ENCODE data around the gene TRIO.

Gene TRIO

DNA sequence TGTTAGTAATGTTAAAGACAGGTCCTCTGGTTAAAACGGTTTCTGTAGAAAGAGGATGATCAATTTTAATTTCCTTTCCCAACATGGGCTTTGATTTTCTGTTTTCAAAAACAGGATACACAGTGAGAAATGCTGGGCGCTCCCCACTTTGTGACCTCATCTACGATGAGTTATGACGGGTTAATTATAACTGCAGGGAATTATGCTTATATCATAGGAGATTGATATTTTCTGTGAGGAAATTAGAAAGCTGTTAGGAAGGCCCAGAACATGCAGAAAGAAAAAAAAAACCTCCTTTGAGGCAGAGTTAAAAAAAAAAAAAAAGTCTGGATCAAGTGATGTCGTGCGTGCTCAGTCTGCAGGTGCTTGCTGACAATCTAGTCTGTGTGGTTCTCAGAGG, 261.6 kb downstream of the TRIO start:
- Histone ChIP-seq H3K36me3 (ENCODE audit: insufficient read depth, low read length) (peaks cover 74% of the 10 kb centered on the region), H3K9ac (ENCODE audit: low read depth, low read length) (no peak overlapping the region), H3K27ac (ENCODE audit: low read depth, low read length) (no peak overlapping the region), H3K4me3 (ENCODE audit: low read length) (no peak overlapping the region), H3K4me1 (ENCODE audit: insufficient read depth, low read length) (peaks cover 8% of the 10 kb centered on the region; the same call in 1 of the 2 replicates), H3K27me3 (ENCODE audit: insufficient read depth, low read length) (no peaks in the 10 kb centered on the region), H3K9me3 (ENCODE audit: insufficient read depth, low read depth, low read length) (no peaks in the 10 kb centered on the region)
- 96% methylated on average over 6 of the region's 6 CpGs for WGBS

- Histone ChIP-seq H3K9ac (ENCODE audit: low read depth, low read length) (no peak overlapping the region), H3K27ac (ENCODE audit: low read depth, low read length) (no peak overlapping the region), H3K27me3 (ENCODE audit: insufficient read depth, low read length) (no peaks in the 10 kb centered on the region), H3K36me3 (ENCODE audit: insufficient read depth, low read length) (peaks cover 73% of the 10 kb centered on the region), H3K4me1 (ENCODE audit: insufficient read depth, low read length) (peaks cover 4% of the 10 kb centered on the region; the same call in 1 of the 2 replicates), H3K4me3 (ENCODE audit: low read length) (no peak overlapping the region), H3K9me3 (ENCODE audit: insufficient read depth, low read depth, low read length) (no peaks in the 10 kb centered on the region)
- WGBS = 92% methylated on average over 10 of the region's 10 CpGs
Observed at GRCh38 chr5:14405267-14405666, 262.1 kb downstream of the TRIO start.

- Histone ChIP-seq H3K36me3 (ENCODE audit: insufficient read depth, low read length) (peaks cover 73% of the 10 kb centered on the region), H3K9ac (ENCODE audit: low read depth, low read length) (no peak overlapping the region), H3K27ac (ENCODE audit: low read depth, low read length) (no peak overlapping the region), H3K27me3 (ENCODE audit: insufficient read depth, low read length) (no peaks in the 10 kb centered on the region), H3K4me3 (ENCODE audit: low read length) (no peak overlapping the region), H3K9me3 (ENCODE audit: insufficient read depth, low read depth, low read length) (no peaks in the 10 kb centered on the region), H3K4me1 (ENCODE audit: insufficient read depth, low read length) (no peaks in the 10 kb centered on the region)
- 97% methylated on average over 20 of the region's 22 CpGs for WGBS
Observed at GRCh38 chr5:14405706-14406553, 262.8 kb downstream of the TRIO start.

- Histone ChIP-seq H3K27ac (ENCODE audit: low read depth, low read length) (no peak overlapping the region), H3K4me3 (ENCODE audit: low read length) (no peak overlapping the region), H3K4me1 (ENCODE audit: insufficient read depth, low read length) (no peaks in the 10 kb centered on the region), H3K9me3 (ENCODE audit: insufficient read depth, low read depth, low read length) (no peaks in the 10 kb centered on the region), H3K36me3 (ENCODE audit: insufficient read depth, low read length) (peaks cover 73% of the 10 kb centered on the region), H3K27me3 (ENCODE audit: insufficient read depth, low read length) (no peaks in the 10 kb centered on the region), H3K9ac (ENCODE audit: low read depth, low read length) (no peak overlapping the region)
- WGBS = 97% methylated on average over 12 of the region's 12 CpGs
Observed at GRCh38 chr5:14406554-14406849, 263.4 kb downstream of the TRIO start.

DNA sequence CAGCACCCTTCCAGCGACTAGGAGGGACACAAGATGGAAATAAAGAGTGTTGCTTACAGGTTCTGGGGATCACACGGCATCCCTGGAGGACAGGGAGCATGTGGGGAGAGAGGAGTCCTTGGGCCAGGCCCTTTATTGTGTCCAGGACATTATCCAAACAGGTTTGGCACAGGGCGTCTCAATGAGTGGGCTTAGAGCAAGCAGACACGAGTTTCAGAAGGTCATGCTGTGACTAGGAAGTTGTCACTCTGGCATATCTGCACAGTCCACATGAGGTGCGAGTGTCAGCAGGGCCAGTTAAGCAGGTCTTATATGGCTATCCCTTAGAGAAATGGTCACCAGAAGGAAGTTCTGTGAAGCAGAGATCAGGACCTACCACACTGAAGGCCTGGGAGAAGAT, 263.9 kb downstream of the TRIO start:
- H3K27ac ChIP-seq (ENCODE audit: low read depth, low read length) = no peak overlapping the region
- no peak overlapping the region for H3K9ac ChIP-seq (ENCODE audit: low read depth, low read length)
- H3K9me3 ChIP-seq (ENCODE audit: insufficient read depth, low read depth, low read length) = no peaks in the 10 kb centered on the region
- 97% methylated on average over 5 of the region's 5 CpGs for WGBS
- H3K4me1 ChIP-seq (ENCODE audit: insufficient read depth, low read length) = no peaks in the 10 kb centered on the region
- no peak overlapping the region for H3K4me3 ChIP-seq (ENCODE audit: low read length)
- no peaks in the 10 kb centered on the region for H3K27me3 ChIP-seq (ENCODE audit: insufficient read depth, low read length)
- peaks cover 72% of the 10 kb centered on the region for H3K36me3 ChIP-seq (ENCODE audit: insufficient read depth, low read length)

GRCh38 chr5:14407746-14408175, 264.6 kb downstream of the TRIO start:
- no peak overlapping the region for H3K9ac ChIP-seq (ENCODE audit: low read depth, low read length)
- no peak overlapping the region for H3K27ac ChIP-seq (ENCODE audit: low read depth, low read length)
- whole genome bisulfite sequencing = 93% methylated on average over 5 of the region's 5 CpGs
- no peaks in the 10 kb centered on the region for H3K9me3 ChIP-seq (ENCODE audit: insufficient read depth, low read depth, low read length)
- H3K4me3 ChIP-seq (ENCODE audit: low read length) = no peak overlapping the region
- H3K36me3 ChIP-seq (ENCODE audit: insufficient read depth, low read length) = peaks cover 73% of the 10 kb centered on the region
- H3K4me1 ChIP-seq (ENCODE audit: insufficient read depth, low read length) = no peaks in the 10 kb centered on the region
- H3K27me3 ChIP-seq (ENCODE audit: insufficient read depth, low read length) = no peaks in the 10 kb centered on the region

- H3K27me3 ChIP-seq (ENCODE audit: insufficient read depth, low read length) = no peaks in the 10 kb centered on the region
- no peaks in the 10 kb centered on the region for H3K9me3 ChIP-seq (ENCODE audit: insufficient read depth, low read depth, low read length)
- no peak overlapping the region for H3K9ac ChIP-seq (ENCODE audit: low read depth, low read length)
- no peak overlapping the region for H3K27ac ChIP-seq (ENCODE audit: low read depth, low read length)
- no peak overlapping the region for H3K4me3 ChIP-seq (ENCODE audit: low read length)
- 95% methylated on average over 13 of the region's 14 CpGs for WGBS
- H3K4me1 ChIP-seq (ENCODE audit: insufficient read depth, low read length) = peaks cover 8% of the 10 kb centered on the region
- peaks cover 80% of the 10 kb centered on the region for H3K36me3 ChIP-seq (ENCODE audit: insufficient read depth, low read length)
Observed at GRCh38 chr5:14408969-14409586, 265.9 kb downstream of the TRIO start.

- Histone ChIP-seq H3K36me3 (ENCODE audit: insufficient read depth, low read length) (peaks cover 89% of the 10 kb centered on the region), H3K27ac (ENCODE audit: low read depth, low read length) (no peak overlapping the region), H3K4me1 (ENCODE audit: insufficient read depth, low read length) (peaks cover 11% of the 10 kb centered on the region), H3K4me3 (ENCODE audit: low read length) (no peak overlapping the region), H3K9me3 (ENCODE audit: insufficient read depth, low read depth, low read length) (no peaks in the 10 kb centered on the region), H3K27me3 (ENCODE audit: insufficient read depth, low read length) (no peaks in the 10 kb centered on the region), H3K9ac (ENCODE audit: low read depth, low read length) (no peak overlapping the region)
- WGBS = 94% methylated on average over 12 of the region's 12 CpGs
Observed at GRCh38 chr5:14410068-14410393, 266.9 kb downstream of the TRIO start.

DNA sequence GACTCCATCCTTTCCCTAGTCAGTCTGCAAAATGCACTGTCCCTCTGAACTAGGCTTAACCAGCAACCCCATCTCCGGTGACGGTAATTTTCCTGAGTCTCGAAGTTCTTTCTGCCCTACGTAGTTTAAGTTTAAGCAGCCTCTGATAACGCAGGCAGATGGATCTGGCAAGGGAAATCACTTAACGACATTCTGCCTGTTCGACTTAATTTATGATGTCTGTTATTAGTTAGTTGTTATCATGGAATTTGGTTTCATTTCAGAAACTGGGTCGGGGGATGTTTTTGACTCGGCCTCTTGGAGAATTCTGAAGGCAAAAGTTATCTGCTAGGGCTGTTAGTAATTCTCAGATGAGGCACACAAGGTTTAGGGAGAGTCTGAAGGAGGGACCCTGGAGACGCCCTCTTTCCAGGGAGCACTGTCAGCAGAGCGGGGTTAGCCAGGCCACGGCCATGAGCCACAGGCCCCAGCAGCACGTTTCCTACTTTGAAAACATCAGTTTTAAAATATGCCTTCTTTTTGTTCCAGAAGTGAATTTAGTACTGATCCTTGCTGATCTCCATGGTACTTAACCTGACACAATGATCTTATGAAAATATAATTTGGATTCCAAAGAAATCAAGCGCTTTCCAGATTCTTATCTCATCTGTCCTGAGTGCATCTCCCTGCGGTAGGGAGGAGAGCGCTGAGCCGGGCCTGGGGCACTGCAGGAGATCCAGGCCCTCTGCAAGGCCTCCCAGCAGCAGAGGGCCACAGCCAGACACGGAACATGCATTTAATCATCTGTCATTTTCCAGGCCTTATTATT, 267.5 kb downstream of the TRIO start:
- Histone ChIP-seq H3K36me3 (ENCODE audit: insufficient read depth, low read length) (peaks cover 89% of the 10 kb centered on the region), H3K4me3 (ENCODE audit: low read length) (no peak overlapping the region), H3K27me3 (ENCODE audit: insufficient read depth, low read length) (no peaks in the 10 kb centered on the region), H3K4me1 (ENCODE audit: insufficient read depth, low read length) (peaks cover 11% of the 10 kb centered on the region), H3K27ac (ENCODE audit: low read depth, low read length) (no peak overlapping the region), H3K9ac (ENCODE audit: low read depth, low read length) (no peak overlapping the region), H3K9me3 (ENCODE audit: insufficient read depth, low read depth, low read length) (no peaks in the 10 kb centered on the region)
- 91% methylated on average over 18 of the region's 18 CpGs for WGBS

- Histone ChIP-seq H3K4me3 (ENCODE audit: low read length) (no peak overlapping the region), H3K27ac (ENCODE audit: low read depth, low read length) (no peak overlapping the region), H3K36me3 (ENCODE audit: insufficient read depth, low read length) (peaks cover 83% of the 10 kb centered on the region), H3K27me3 (ENCODE audit: insufficient read depth, low read length) (no peaks in the 10 kb centered on the region), H3K9me3 (ENCODE audit: insufficient read depth, low read depth, low read length) (no peaks in the 10 kb centered on the region), H3K4me1 (ENCODE audit: insufficient read depth, low read length) (peaks cover 17% of the 10 kb centered on the region), H3K9ac (ENCODE audit: low read depth, low read length) (no peak overlapping the region)
- 95% methylated on average over 6 of the region's 6 CpGs for WGBS
Observed at GRCh38 chr5:14411216-14411615, 268.1 kb downstream of the TRIO start.

DNA sequence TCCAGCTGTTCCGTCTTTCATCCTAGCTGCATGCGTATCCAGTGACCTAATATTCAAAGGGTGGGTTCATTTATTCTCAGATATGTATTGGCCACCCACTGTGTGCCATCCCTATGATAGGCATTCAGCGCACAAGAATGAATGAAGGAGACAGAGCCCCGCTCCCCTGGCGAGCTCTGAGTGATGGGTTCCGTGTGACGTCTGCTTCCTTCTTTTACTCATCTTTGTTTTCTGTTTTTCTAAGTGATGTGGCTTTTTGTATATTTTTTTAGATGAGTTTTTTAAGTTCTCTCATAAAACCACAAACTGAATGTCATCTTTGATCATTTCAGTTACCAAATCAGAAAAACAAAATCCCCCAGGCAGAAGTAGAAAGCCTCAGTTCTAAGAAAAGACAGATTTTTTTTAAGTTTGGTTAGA, 270.2 kb downstream of the TRIO start:
- no peak overlapping the region; the same call in 1 of the 2 replicates for H3K27ac ChIP-seq (ENCODE audit: low read depth, low read length)
- H3K9me3 ChIP-seq (ENCODE audit: insufficient read depth, low read depth, low read length) = no peaks in the 10 kb centered on the region
- no peak overlapping the region for H3K4me3 ChIP-seq (ENCODE audit: low read length)
- no peaks in the 10 kb centered on the region for H3K27me3 ChIP-seq (ENCODE audit: insufficient read depth, low read length)
- H3K36me3 ChIP-seq (ENCODE audit: insufficient read depth, low read length) = peaks cover 62% of the 10 kb centered on the region
- H3K9ac ChIP-seq (ENCODE audit: low read depth, low read length) = no peak overlapping the region
- peaks cover 37% of the 10 kb centered on the region for H3K4me1 ChIP-seq (ENCODE audit: insufficient read depth, low read length)
- 86% methylated on average over 7 of the region's 7 CpGs for WGBS
